Ovary (tissue), 9 donors: ENCODE measurements around the gene SFMBT2. TPM values are rescaled to one million over a fixed set of nuclear protein-coding genes. Genes with fewer than 3 reads are reported as not detected.

Source experiments
- DNase-seq, 5 donors: peaks; one replicate each; pipeline ENCODE4 v3.0.0-alpha.2; 2019 to 2020
- H3K27ac ChIP-seq, 2 donors: fragments of 200-600 bp; one replicate each; pipeline versions ENCODE4 v1.5.1 to v1.8.0; 2019 to 2022
- H3K27me3 ChIP-seq: fragments of 200-600 bp; one replicate; pipeline ENCODE4 v1.8.0; 2022
- H3K36me3 ChIP-seq: fragments of 200-600 bp; sonication (generic); one replicate; pipeline ENCODE4 v1.5.1; 2019
- H3K4me1 ChIP-seq: one replicate; pipeline ENCODE4 v1.8.1; 2013; ENCODE audit warnings: mild to moderate bottlenecking, moderate library complexity; ENCODE audit not compliant: insufficient read depth
- H3K4me3 ChIP-seq: fragments of 200-600 bp; sonication (generic); one replicate; pipeline ENCODE4 v1.5.1; 2017
- H3K9me3 ChIP-seq, 2 donors: fragments of 200-600 bp in 1 of 2; sonication (generic) in 1 of 2; one replicate each; pipeline versions ENCODE4 v1.5.1 to v1.8.1; 2013 to 2019; ENCODE audit warnings: mild to moderate bottlenecking in 1 of 2, moderate library complexity in 1 of 2
- CTCF ChIP-seq, 3 donors: fragments of 450-650 bp in 2 of 3; fragments of 200-600 bp in 1 of 3; IDR thresholded peaks; one replicate each; pipeline versions ENCODE4 v1.5.1 to v1.8.0; 2016 to 2022; ENCODE audit warnings: antibody characterized with exemption in 3 of 3, mild to moderate bottlenecking in 1 of 3
- EP300 ChIP-seq: sonication (generic); formaldehyde crosslinking; IDR thresholded peaks from one replicate; pipeline ENCODE4 v1.6.1; 2017; ENCODE audit warnings: antibody characterized with exemption
- POLR2A ChIP-seq: fragments of 450-650 bp; IDR thresholded peaks from one replicate; pipeline ENCODE4 v1.6.1; 2017; ENCODE audit warnings: antibody characterized with exemption, mild to moderate bottlenecking, moderate library complexity
- WGBS, 3 donors: extraction: QIAGEN DNeasy Blood & Tissue Kit in 1 of 3; methylation state at CpG; one replicate each; pipeline versions ENCODE4 v1.1.5 to v1.1.7; 2013 to 2017; 5-methylcytosine and 5-hydroxymethylcytosine counted together
- intact Hi-C, 4 donors: fragments of 100-400 bp; cut with DNase I; formaldehyde crosslinking; loops; one replicate each; pipeline versions ENCODE4 v1.11.0 to v1.15.1; 2022 to 2023
- polyA plus RNA-seq, 2 donors: library from polyadenylated mRNA; stranded (reverse); fragments of 200-250 nt in 1 of 2; fragments of 350-450 nt in 1 of 2; fragmentation: Illumina TruSeq in 1 of 2; extraction: RNeasy Lipid Tissue Mini Kit (QIAGEN cat#74804) in 1 of 2; gene quantifications; one replicate each; pipeline ENCODE4 v1.2.3, GENCODE V29; 2013 to 2014
- total RNA-seq, 7 donors: library from RNA; depleted of rRNA in 2 of 7; stranded (reverse); fragments of >200 nt in 2 of 7; fragmentation: NEBNext Ultra II Directional in 3 of 7; extraction: Animal tissue kit (Norgen Biotek cat#: 25700) in 3 of 7; gene quantifications; one replicate each; pipeline versions ENCODE4 v1.1.0 to v1.2.4, GENCODE V29; 2016 to 2023
- donor health status: DM: no; HTN: no; CAD: no; lungs with moderate emphysema.
- donor health status: DM: no; HTN: no; CAD: no.
- donor health status: Bipolar disorder and iron deficiency.
- donor health status: DM: yes; HTN: yes; CAD: no.
- donor health status: DM: no; HTN: no; CAD: no.
- donor health status: DM: yes; HTN: yes; CAD: no.

Gene SFMBT2
- total and polyA plus RNA-seq, 9 donors, result 5.0 to 28.1 (median 17.8) TPM

- no peaks in the 10 kb centered on the region for H3K36me3 ChIP-seq
- WGBS, 3 donors, result 88 to 89% (median 88%) methylated on average over 12 of the region's 12 CpGs
- no peaks in the 10 kb centered on the region for H3K4me1 ChIP-seq
- H3K27me3 ChIP-seq, result no peaks in the 10 kb centered on the region
- intact Hi-C loops, result no loop called here
- no peak for TF ChIP-seq CTCF (IDR thresholded peaks at IDR 0.05)
- TF ChIP-seq EP300, result no peak
- no peak for TF ChIP-seq POLR2A
- H3K27ac ChIP-seq, result no peak overlapping the region
- no peak overlapping the region for H3K4me3 ChIP-seq
- no peaks in the 10 kb centered on the region for H3K9me3 ChIP-seq
- DNase-seq, result no peak
These were observed 231.3 kb downstream of the SFMBT2 start for GRCh38 chr10:7179536-7179935.

GRCh38 chr10:7173948-7174347 is 236.9 kb downstream of the SFMBT2 start:
- TF ChIP-seq POLR2A (no peak), EP300 (no peak), CTCF (IDR thresholded peaks at IDR 0.05) (no peak)
- intact Hi-C loops, result no loop called here
- H3K27me3 ChIP-seq, result no peaks in the 10 kb centered on the region

GRCh38 chr10:7171825-7172224 is 239.0 kb downstream of the SFMBT2 start:
- intact Hi-C loops, result no loop called here
- Histone ChIP-seq H3K9me3 (no peaks in the 10 kb centered on the region), H3K36me3 (no peaks in the 10 kb centered on the region), H3K27me3 (no peaks in the 10 kb centered on the region), H3K27ac (no peak overlapping the region), H3K4me1 (no peaks in the 10 kb centered on the region), H3K4me3 (no peak overlapping the region)
- no peak for DNase-seq
- 96 to 99% (median 97%) methylated on average over 30 to 35 of the region's 35 CpGs for WGBS, 3 donors
- TF ChIP-seq POLR2A (no peak), EP300 (no peak), CTCF (IDR thresholded peaks at IDR 0.05) (no peak)

More at GRCh38 chr10:7173948-7174347, 236.9 kb downstream of the SFMBT2 start:
- H3K4me3 ChIP-seq, result no peak overlapping the region
- no peak overlapping the region for H3K27ac ChIP-seq
- no peak for DNase-seq
- H3K9me3 ChIP-seq, result no peaks in the 10 kb centered on the region
- H3K36me3 ChIP-seq, result no peaks in the 10 kb centered on the region
- no peaks in the 10 kb centered on the region for H3K4me1 ChIP-seq
- 91 to 94% (median 91%) methylated on average over 11 of the region's 11 CpGs for WGBS, 3 donors

- DNase-seq, result no peak
- H3K4me3 ChIP-seq, result no peak overlapping the region
- intact Hi-C loops, result no loop called here
- TF ChIP-seq CTCF (IDR thresholded peaks at IDR 0.05) (no peak), POLR2A (no peak), EP300 (no peak)
- H3K27me3 ChIP-seq, result no peaks in the 10 kb centered on the region
- WGBS, 3 donors, result 87 to 92% (median 88%) methylated on average over 24 of the region's 24 CpGs
- no peaks in the 10 kb centered on the region for H3K36me3 ChIP-seq
- no peaks in the 10 kb centered on the region for H3K9me3 ChIP-seq
- H3K27ac ChIP-seq, result no peak overlapping the region
- no peaks in the 10 kb centered on the region for H3K4me1 ChIP-seq
These were observed 240.1 kb downstream of the SFMBT2 start for GRCh38 chr10:7170626-7171322.
